GM12874 (cell line): ENCODE results near the gene ANKRD62.

Source experiments
- TF ChIP-seq, protein P1 (sequence below): IDR thresholded peaks from 2 replicates; pipeline ENCODE4 v1.5.1; 2011; ENCODE audit warnings: low read depth, mild to moderate bottlenecking, control low read depth, low read length, moderate library complexity; ENCODE audit not compliant: insufficient read depth

ANKRD62 gene

DNA sequence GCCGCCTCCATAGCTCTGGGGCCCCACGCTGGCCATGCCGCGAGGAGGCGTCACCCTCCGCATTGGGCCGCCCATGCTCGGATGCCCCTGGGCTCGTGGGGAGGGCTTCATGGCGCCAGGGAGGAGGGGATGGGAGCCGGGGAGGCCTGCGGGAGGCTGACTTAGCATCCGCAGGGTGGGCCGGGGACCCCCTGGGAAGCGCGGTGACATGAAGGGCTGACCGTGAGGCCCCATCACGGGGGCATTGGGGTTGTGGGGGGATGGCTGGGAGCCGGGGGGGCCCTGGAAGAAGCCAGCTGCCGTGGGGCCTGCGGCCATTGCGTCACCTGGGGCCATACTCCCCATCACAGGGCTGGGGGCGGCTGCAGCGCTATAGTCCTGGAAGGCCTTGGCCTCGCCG lies 26.0 kb upstream of the ANKRD62 start:
- TF ChIP-seq, protein P1, sequence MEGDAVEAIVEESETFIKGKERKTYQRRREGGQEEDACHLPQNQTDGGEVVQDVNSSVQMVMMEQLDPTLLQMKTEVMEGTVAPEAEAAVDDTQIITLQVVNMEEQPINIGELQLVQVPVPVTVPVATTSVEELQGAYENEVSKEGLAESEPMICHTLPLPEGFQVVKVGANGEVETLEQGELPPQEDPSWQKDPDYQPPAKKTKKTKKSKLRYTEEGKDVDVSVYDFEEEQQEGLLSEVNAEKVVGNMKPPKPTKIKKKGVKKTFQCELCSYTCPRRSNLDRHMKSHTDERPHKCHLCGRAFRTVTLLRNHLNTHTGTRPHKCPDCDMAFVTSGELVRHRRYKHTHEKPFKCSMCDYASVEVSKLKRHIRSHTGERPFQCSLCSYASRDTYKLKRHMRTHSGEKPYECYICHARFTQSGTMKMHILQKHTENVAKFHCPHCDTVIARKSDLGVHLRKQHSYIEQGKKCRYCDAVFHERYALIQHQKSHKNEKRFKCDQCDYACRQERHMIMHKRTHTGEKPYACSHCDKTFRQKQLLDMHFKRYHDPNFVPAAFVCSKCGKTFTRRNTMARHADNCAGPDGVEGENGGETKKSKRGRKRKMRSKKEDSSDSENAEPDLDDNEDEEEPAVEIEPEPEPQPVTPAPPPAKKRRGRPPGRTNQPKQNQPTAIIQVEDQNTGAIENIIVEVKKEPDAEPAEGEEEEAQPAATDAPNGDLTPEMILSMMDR = no peak

DNA sequence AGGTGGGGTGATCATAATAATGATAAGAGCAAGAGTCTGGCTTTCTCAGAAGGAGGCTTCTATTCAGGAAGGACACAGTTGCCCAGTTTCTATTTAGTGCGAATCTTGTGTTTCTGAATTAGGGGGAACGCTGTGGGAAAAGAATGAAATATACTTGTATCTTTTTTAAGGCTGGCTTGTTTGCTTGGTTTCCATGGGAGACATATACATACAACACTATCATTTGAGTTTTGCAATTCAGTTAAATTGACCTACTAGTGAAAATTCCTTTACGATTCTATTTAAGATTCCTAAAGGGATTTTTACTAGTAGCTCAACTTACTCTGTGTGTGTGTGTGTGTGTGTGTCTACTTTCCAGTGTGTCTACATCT lies 24.7 kb upstream of the ANKRD62 start:
- TF ChIP-seq, protein P1 = no peak

DNA sequence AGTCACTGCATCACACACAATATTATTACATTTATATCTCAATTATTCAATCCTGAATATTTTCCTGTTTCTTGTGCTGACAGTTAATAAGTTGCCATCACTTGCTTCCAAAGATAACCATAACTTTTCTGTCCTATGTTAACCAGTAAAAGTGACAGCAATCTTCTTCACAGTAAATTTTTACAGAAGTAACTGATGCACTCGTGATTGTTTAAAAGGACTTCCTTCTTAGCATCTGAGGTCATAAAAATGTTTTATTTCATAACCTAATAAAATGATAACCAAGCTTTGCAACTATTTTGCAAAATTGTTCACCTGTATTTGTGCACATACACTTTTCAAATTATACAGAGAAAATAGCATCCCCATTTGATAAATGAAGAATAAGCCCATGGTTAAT lies 20.6 kb upstream of the ANKRD62 start:
- TF ChIP-seq, protein P1 = no peak

DNA sequence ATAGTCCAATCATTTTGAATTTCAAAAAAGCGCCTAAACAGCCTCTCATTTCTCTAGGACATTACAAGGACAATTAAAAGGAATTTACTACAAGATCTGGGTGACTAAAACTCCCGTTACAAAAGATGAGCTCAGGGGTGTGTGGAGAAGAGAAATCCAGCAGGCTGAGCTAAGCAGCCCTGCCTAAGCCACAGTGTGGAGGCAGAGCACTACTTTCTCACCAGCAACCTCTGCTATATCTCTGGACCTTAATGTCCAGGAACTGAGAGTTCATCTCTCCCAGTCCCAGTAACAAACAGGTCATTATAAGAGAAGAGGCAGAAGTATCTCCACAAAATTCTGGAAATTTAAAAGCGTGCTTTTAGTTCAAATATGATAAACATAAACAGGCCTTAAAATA lies 18.9 kb upstream of the ANKRD62 start:
- TF ChIP-seq, protein P1 = no peak

DNA sequence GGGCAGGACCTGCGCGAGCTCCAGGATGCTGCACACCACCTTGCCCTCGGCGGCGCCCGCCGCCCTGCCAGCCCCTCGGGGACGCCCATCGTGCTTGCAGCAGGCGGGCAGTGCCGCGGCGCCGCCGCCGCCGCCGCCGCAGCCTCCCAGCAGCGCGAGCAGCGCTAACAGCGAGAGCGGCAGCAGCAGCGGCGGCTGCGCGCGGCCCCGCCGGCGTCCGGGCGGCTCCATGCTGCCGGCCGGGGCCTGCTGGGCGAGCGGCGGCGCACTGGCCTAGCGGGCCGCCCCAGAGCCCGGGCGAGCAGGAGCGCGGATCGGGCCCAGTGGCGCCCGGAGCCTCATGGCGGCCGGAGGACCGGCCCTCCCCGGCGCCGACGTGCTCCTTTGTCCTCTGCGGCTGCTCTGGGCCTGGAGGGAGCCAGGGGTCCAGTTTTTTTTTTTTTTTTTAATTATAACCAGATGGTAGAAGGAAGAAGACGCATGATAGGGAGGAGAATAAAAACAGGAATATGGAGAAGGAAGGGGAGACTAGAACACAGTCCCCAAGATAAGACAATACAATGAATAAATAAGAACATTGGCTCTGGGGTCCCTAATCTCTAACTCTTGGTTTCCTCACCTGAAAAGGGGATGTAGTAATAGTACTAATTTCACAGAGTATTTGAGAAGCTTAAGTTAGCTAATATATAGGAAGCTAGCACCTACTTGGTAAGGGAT lies 17.1 kb upstream of the ANKRD62 start:
- TF ChIP-seq, protein P1 = no peak

DNA sequence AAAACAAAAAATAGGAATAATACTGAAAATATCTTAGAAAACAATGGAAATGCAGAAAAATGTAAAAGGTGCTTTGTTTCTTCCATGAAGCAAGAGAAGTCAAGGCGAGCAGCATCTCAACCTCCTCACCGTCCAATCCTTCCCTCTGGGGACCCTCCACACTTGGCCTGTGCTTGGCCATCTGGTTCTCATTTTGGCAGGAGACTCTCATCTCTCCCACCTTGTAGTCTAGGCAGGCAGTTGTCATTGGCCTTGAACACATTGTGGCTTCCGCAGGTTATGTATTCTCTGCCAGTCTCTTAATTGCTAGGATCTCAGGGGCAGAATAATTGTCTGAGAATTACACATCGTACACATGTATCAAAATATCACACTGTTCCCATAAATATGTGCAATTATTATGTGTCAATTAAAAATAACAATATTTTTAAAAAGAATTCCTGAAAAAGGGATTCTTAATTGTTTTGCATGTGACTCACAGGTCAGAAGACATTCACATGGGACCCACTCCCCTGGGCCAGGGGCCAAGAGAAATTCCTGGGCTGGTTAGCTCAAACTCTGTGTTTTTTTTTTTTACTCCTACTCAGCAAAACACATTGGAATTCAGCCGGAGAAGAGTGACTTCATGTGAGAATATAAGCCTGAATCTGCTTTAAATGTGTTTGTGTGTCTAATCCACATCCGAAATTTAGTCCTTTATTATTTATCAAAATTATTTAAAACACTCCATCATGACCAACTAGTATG lies 14.0 kb upstream of the ANKRD62 start:
- TF ChIP-seq, protein P1 = no peak

DNA sequence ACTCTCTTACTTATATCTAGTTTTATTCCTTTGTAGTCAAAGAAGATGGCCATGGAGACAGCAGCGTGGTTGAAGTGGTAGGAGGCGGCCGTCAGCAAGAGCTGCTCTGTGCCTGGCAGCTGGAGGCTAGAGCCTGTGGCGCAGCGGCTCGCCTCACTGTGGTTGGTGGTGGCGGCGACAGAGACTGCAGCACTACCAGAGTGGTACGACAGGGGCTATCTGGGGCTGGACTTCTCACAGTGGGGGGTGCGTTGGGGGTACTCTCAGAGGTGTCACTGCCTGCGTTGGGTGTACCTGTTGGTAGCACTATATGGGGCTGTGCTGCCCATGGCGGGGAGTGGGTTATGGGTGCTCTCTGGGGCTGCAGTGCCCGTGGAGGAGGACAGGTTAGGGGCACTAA lies 8.5 kb upstream of the ANKRD62 start:
- TF ChIP-seq, protein P1 = no peak
